ENCODE measurements around the gene BEST1.

BEST1 gene

GRCh38 chr11:61923166-61924063 is 26.7 kb upstream of the BEST1 start:
- no peaks in the 10 kb centered on the region for H3K79me2 ChIP-seq (ENCODE audit: low read length)
- H3K27me3 ChIP-seq (replicated peaks; ENCODE audit: insufficient read depth, low read length), result peaks cover 24% of the 10 kb centered on the region
- no peak for TF ChIP-seq CTCF (IDR thresholded peaks at IDR 0.05; ENCODE audit: low read length)
- no peaks in the 10 kb centered on the region for H4K20me1 ChIP-seq (ENCODE audit: insufficient read depth, low read length)
- no peak overlapping the region for H3K9ac ChIP-seq (ENCODE audit: low read length)
- H3K27ac ChIP-seq (ENCODE audit: low read length), result no peak overlapping the region
- H3K4me2 ChIP-seq (ENCODE audit: low read depth, low read length), result no peak overlapping the region
- H3K4me3 ChIP-seq (ENCODE audit: low read length), result no peak overlapping the region
- no peaks in the 10 kb centered on the region for H3K36me3 ChIP-seq (replicated peaks; ENCODE audit: insufficient read depth, low read length)
- no peaks in the 10 kb centered on the region for H3K9me2 ChIP-seq (replicated peaks; ENCODE audit: insufficient read depth, low read length)
- H3K4me1 ChIP-seq (ENCODE audit: low read length), result peaks cover 4% of the 10 kb centered on the region; the same call in 1 of the 2 replicates
- no peak overlapping the region for H2AFZ ChIP-seq (ENCODE audit: low read length)
- H3K9me3 ChIP-seq (replicated peaks; ENCODE audit: insufficient read depth, low read length), result no peaks in the 10 kb centered on the region
- no peaks in the 10 kb centered on the region for H3F3A ChIP-seq (ENCODE audit: insufficient read depth, low read length)
- DNase-seq, result peak; percentile 58

GRCh38 chr11:61924064-61924455 is 26.1 kb upstream of the BEST1 start:
- Histone ChIP-seq H3K9ac (ENCODE audit: low read length) (no peak overlapping the region), H2AFZ (ENCODE audit: low read length) (no peak overlapping the region), H3K4me3 (ENCODE audit: low read length) (no peak overlapping the region), H3K36me3 (replicated peaks; ENCODE audit: insufficient read depth, low read length) (no peaks in the 10 kb centered on the region), H4K20me1 (ENCODE audit: insufficient read depth, low read length) (no peaks in the 10 kb centered on the region), H3F3A (ENCODE audit: insufficient read depth, low read length) (no peaks in the 10 kb centered on the region), H3K27me3 (replicated peaks; ENCODE audit: insufficient read depth, low read length) (peaks cover 18% of the 10 kb centered on the region), H3K4me2 (ENCODE audit: low read depth, low read length) (no peak overlapping the region), H3K4me1 (ENCODE audit: low read length) (peaks cover 4% of the 10 kb centered on the region; the same call in 1 of the 2 replicates), H3K79me2 (ENCODE audit: low read length) (no peaks in the 10 kb centered on the region), H3K9me3 (replicated peaks; ENCODE audit: insufficient read depth, low read length) (no peaks in the 10 kb centered on the region), H3K27ac (ENCODE audit: low read length) (no peak overlapping the region), H3K9me2 (replicated peaks; ENCODE audit: insufficient read depth, low read length) (no peaks in the 10 kb centered on the region)
- TF ChIP-seq EZH2 (optimal IDR thresholded peaks at IDR 0.05; ENCODE audit: low read depth, low read length), result no peak
- no peak for TF ChIP-seq EZH2phosphoT487 (IDR thresholded peaks at IDR 0.05; ENCODE audit: low read length)
- no peak for TF ChIP-seq CTCF (IDR thresholded peaks at IDR 0.05; ENCODE audit: low read length)
- no peak for DNase-seq

GRCh38 chr11:61925736-61926135 is 24.4 kb upstream of the BEST1 start:
- Histone ChIP-seq H3K9me3 (replicated peaks; ENCODE audit: insufficient read depth, low read length) (no peaks in the 10 kb centered on the region), H3K9me2 (replicated peaks; ENCODE audit: insufficient read depth, low read length) (no peaks in the 10 kb centered on the region), H3K36me3 (replicated peaks; ENCODE audit: insufficient read depth, low read length) (no peaks in the 10 kb centered on the region), H2AFZ (ENCODE audit: low read length) (no peak overlapping the region), H3K4me2 (ENCODE audit: low read depth, low read length) (no peak overlapping the region), H3K4me1 (ENCODE audit: low read length) (peaks cover 4% of the 10 kb centered on the region; the same call in 1 of the 2 replicates), H3K27ac (ENCODE audit: low read length) (no peak overlapping the region), H3K9ac (ENCODE audit: low read length) (no peak overlapping the region), H3K79me2 (ENCODE audit: low read length) (no peaks in the 10 kb centered on the region), H3K4me3 (ENCODE audit: low read length) (no peak overlapping the region), H3F3A (ENCODE audit: insufficient read depth, low read length) (no peaks in the 10 kb centered on the region), H4K20me1 (ENCODE audit: insufficient read depth, low read length) (no peaks in the 10 kb centered on the region), H3K27me3 (replicated peaks; ENCODE audit: insufficient read depth, low read length) (peaks cover 8% of the 10 kb centered on the region; the same call in 1 of the 2 replicates)
- no peak for TF ChIP-seq EZH2phosphoT487 (IDR thresholded peaks at IDR 0.05; ENCODE audit: low read length)
- TF ChIP-seq EZH2 (optimal IDR thresholded peaks at IDR 0.05; ENCODE audit: low read depth, low read length), result no peak
- TF ChIP-seq CTCF (IDR thresholded peaks at IDR 0.05; ENCODE audit: low read length), result no peak
- no peak for DNase-seq
